HepG2 (cell line): ENCODE measurements around the gene SMARCA4. TPM values are rescaled to one million over a fixed set of nuclear protein-coding genes. Genes with fewer than 3 reads are reported as not detected.
A peak's percentile ranks its signal among the peaks of the same experiment; 100 is the strongest.

ENCODE experiments used
- ATRX ChIP-seq: sonication (generic); formaldehyde crosslinking; IDR thresholded peaks from 2 replicates; pipeline ENCODE4 v1.4.0; 2020; ENCODE audit warnings: missing genetic modification reagents, borderline replicate concordance
- CTCF ChIP-seq: sonication (generic); formaldehyde crosslinking; IDR thresholded peaks from 2 replicates; pipeline ENCODE4 v1.5.0; 2020; ENCODE audit warnings: mild to moderate bottlenecking, missing genetic modification reagents, moderate library complexity
- DNMT1 ChIP-seq: sonication (generic); formaldehyde crosslinking; IDR thresholded peaks from 2 replicates; pipeline ENCODE4 v1.5.1; 2020; ENCODE audit warnings: mild to moderate bottlenecking, missing genetic modification reagents
- IRF1 ChIP-seq: sonication (generic); formaldehyde crosslinking; IDR thresholded peaks from 2 replicates; pipeline ENCODE4 v1.4.0; 2020; ENCODE audit warnings: low read depth, mild to moderate bottlenecking, missing genetic modification reagents
- NR0B2 ChIP-seq: sonication (generic); formaldehyde crosslinking; IDR thresholded peaks from 2 replicates; pipeline ENCODE4 v1.4.0; 2020; ENCODE audit warnings: mild to moderate bottlenecking, missing genetic modification reagents
- PATZ1 ChIP-seq: sonication (generic); formaldehyde crosslinking; IDR thresholded peaks from 2 replicates; pipeline ENCODE4 v1.4.0; 2020; ENCODE audit warnings: missing genetic modification reagents
- RAD51 ChIP-seq: fragments of 450-650 bp; IDR thresholded peaks from 2 replicates; pipeline ENCODE4 v1.6.1; 2016; ENCODE audit warnings: borderline replicate concordance
- SIN3B ChIP-seq: fragments of 150-350 bp; IDR thresholded peaks from 2 replicates; pipeline ENCODE4 v1.6.1; 2014; ENCODE audit warnings: low read length
- SRSF9 ChIP-seq: fragments of 200-400 bp; formaldehyde crosslinking; IDR thresholded peaks from 2 replicates; pipeline ENCODE4 v1.6.1; 2018; ENCODE audit warnings: borderline replicate concordance, mild to moderate bottlenecking, low read depth, low read length; ENCODE audit not compliant: insufficient read depth, poor library complexity, severe bottlenecking
- TBX3 ChIP-seq: fragments of 450-650 bp; IDR thresholded peaks from 2 replicates; pipeline ENCODE4 v1.6.1; 2017; ENCODE audit warnings: antibody characterized with exemption, mild to moderate bottlenecking, inconsistent platforms, borderline replicate concordance
- ZBTB49 ChIP-seq: sonication (generic); formaldehyde crosslinking; IDR thresholded peaks from 2 replicates; pipeline ENCODE4 v1.4.0; 2020; ENCODE audit warnings: missing genetic modification reagents, borderline replicate concordance
- ZFP62 ChIP-seq: sonication (generic); formaldehyde crosslinking; IDR thresholded peaks from 2 replicates; pipeline ENCODE4 v1.4.0; 2020; ENCODE audit warnings: missing genetic modification reagents
- ZFP82 ChIP-seq: sonication (generic); formaldehyde crosslinking; IDR thresholded peaks from 2 replicates; pipeline ENCODE4 v1.5.1; 2020; ENCODE audit warnings: mild to moderate bottlenecking, missing genetic modification reagents, borderline replicate concordance
- ZNF12 ChIP-seq: sonication (generic); formaldehyde crosslinking; IDR thresholded peaks from 2 replicates; pipeline ENCODE4 v1.5.0; 2020; ENCODE audit warnings: missing genetic modification reagents
- ZNF18 ChIP-seq: sonication (generic); formaldehyde crosslinking; IDR thresholded peaks from 2 replicates; pipeline ENCODE4 v1.8.0; 2022; ENCODE audit warnings: mild to moderate bottlenecking, missing genetic modification reagents; ENCODE audit not compliant: insufficient replicate concordance
- ZNF264 ChIP-seq: sonication (generic); formaldehyde crosslinking; IDR thresholded peaks from 2 replicates; pipeline ENCODE4 v1.4.0; 2020; ENCODE audit warnings: missing genetic modification reagents
- ZNF451 ChIP-seq: sonication (generic); formaldehyde crosslinking; IDR thresholded peaks from 2 replicates; pipeline ENCODE4 v1.5.0; 2020; ENCODE audit warnings: mild to moderate bottlenecking, missing genetic modification reagents
- ZNF691 ChIP-seq: sonication (generic); formaldehyde crosslinking; IDR thresholded peaks from 2 replicates; pipeline ENCODE4 v1.4.0; 2020; ENCODE audit warnings: missing genetic modification reagents, low read depth, mild to moderate bottlenecking, borderline replicate concordance
- ZNF7 ChIP-seq: IDR thresholded peaks from 2 replicates; pipeline ENCODE4 v1.6.1; 2016; ENCODE audit warnings: missing biosample characterization, missing genetic modification reagents
- polyA plus RNA-seq, 8 experiments: library from polyadenylated mRNA; depleted of rRNA in 3 of 8; stranded (reverse) in 7 of 8; unstranded in 1 of 8; fragments of >200 nt; fragmentation: Illumina TruSeq in 4 of 8; extraction: Trizol in 4 of 8; gene quantifications; 2 replicates each; pipeline versions ENCODE4 v1.2.1 to v1.2.3, GENCODE V29; 2011 to 2016; ENCODE audit warnings: low read depth in 4 of 8, missing spikeins in 1 of 8, mixed read lengths in 1 of 8; ENCODE audit not compliant: insufficient read depth in 1 of 8
- total RNA-seq, 5 experiments: library from RNA; depleted of rRNA; stranded (reverse); fragments of >200 nt; fragmentation: Illumina TruSeq; extraction: Trizol; gene quantifications; 2 replicates each; pipeline ENCODE4 v1.2.3, GENCODE V29; 2016; ENCODE audit warnings: low read depth in 1 of 5

Gene SMARCA4
- total and polyA plus RNA-seq, 2 of the 13 experiments (the other 11 are each of a cell fraction or from before 2014, with no cell fraction given): 25.4 to 45.9 TPM

- TF ChIP-seq ATRX (CRISPR knock-in tag) (no peak), ZNF7 (no peak), PATZ1 (CRISPR knock-in tag) (peak; percentile 21; the same call in 1 of the 2 replicates), ZNF264 (CRISPR knock-in tag) (no peak), DNMT1 (CRISPR knock-in tag) (no peak), SRSF9 (no peak), IRF1 (CRISPR knock-in tag) (no peak), CTCF (CRISPR knock-in tag) (no peak), ZBTB49 (CRISPR knock-in tag) (no peak), ZNF12 (CRISPR knock-in tag) (no peak), NR0B2 (CRISPR knock-in tag) (no peak), RAD51 (no peak), ZNF451 (no peak), SIN3B (no peak; the same call in 1 of the 2 replicates), ZFP62 (CRISPR knock-in tag) (no peak), ZNF18 (CRISPR knock-in tag) (no peak), TBX3 (no peak), ZNF691 (no peak), ZFP82 (CRISPR knock-in tag) (no peak)
These were observed 127.8 kb downstream of the SMARCA4 start (continued) for GRCh38 chr19:11088506-11089253.
